ENCODE results near the gene GTPBP4.

DNA sequence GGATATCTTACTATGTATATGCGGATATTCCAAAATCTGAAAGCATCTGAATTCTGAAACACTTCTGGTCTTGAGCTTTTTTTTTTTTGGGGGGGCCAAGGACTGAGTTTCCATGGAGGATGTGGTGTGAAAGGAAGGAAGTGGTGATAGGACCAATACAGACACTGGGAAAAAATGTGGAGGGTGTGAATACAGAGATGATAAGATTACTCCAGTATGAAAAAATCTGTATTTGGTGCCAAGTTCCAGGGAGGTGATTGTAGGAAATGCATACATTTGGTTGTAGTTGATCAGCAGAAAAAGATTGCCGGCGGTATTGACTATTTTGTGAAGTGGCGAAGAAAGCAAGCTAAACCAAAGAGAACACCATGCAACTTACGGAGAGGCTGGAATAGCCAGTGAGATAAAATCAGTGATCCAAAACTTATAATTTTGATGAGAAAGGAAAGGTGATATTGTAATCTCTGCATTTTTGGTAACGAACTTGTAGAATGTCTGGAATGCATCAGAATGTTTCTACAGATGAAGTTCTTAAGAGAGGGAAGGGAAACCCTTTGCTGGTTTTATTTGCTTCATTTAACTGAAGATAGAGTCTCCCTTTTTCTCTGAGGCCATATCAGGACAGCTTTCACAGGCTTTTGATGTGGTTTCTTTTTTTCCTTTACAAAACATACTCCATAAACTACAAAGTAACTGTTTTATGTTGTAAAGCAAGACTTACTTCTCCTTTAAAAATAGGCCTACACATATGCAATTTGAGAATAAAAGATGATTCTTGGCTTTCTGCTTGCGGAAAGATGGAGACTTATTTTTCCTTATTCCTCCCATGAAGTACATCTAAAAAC lies 73.9 kb downstream of the GTPBP4 start:
- TF ChIP-seq, protein P1, sequence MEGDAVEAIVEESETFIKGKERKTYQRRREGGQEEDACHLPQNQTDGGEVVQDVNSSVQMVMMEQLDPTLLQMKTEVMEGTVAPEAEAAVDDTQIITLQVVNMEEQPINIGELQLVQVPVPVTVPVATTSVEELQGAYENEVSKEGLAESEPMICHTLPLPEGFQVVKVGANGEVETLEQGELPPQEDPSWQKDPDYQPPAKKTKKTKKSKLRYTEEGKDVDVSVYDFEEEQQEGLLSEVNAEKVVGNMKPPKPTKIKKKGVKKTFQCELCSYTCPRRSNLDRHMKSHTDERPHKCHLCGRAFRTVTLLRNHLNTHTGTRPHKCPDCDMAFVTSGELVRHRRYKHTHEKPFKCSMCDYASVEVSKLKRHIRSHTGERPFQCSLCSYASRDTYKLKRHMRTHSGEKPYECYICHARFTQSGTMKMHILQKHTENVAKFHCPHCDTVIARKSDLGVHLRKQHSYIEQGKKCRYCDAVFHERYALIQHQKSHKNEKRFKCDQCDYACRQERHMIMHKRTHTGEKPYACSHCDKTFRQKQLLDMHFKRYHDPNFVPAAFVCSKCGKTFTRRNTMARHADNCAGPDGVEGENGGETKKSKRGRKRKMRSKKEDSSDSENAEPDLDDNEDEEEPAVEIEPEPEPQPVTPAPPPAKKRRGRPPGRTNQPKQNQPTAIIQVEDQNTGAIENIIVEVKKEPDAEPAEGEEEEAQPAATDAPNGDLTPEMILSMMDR (IDR thresholded peaks at IDR 0.05), result no peak
- TF ChIP-seq POLR2A (IDR thresholded peaks at IDR 0.05), result no peak
